Neuronal stem cell (in vitro differentiated cells): Measurements from ENCODE around the gene CACNG1.

Source experiments
- DNase-seq: peaks from one replicate; pipeline ENCODE4 v3.0.0-alpha.2; 2013; ENCODE audit warnings: low spot score
- H2AFZ ChIP-seq: one replicate; pipeline ENCODE4 v1.6.1; 2013; ENCODE audit warnings: mild to moderate bottlenecking, low read length, inconsistent platforms
- H2AK5ac ChIP-seq: 2 replicates; pipeline ENCODE4 v1.6.1; 2013; ENCODE audit warnings: low read depth, mild to moderate bottlenecking, inconsistent platforms, low read length, moderate library complexity, mixed read lengths
- H2BK120ac ChIP-seq: 2 replicates; pipeline ENCODE4 v1.6.1; 2013; ENCODE audit warnings: low read depth, mild to moderate bottlenecking, inconsistent platforms, low read length, moderate library complexity, mixed read lengths
- H2BK12ac ChIP-seq: one replicate; pipeline ENCODE4 v1.6.1; 2013; ENCODE audit warnings: low read length, inconsistent platforms
- H2BK15ac ChIP-seq: 2 replicates; pipeline ENCODE4 v1.6.1; 2013; ENCODE audit warnings: mild to moderate bottlenecking, low read length, inconsistent platforms, mixed read lengths
- H2BK5ac ChIP-seq: one replicate; pipeline ENCODE4 v1.6.1; 2013; ENCODE audit warnings: inconsistent platforms, mild to moderate bottlenecking, low read length, moderate library complexity
- H3K14ac ChIP-seq: one replicate; pipeline ENCODE4 v1.6.1; 2013; ENCODE audit warnings: low read length, inconsistent platforms
- H3K18ac ChIP-seq: 2 replicates; pipeline ENCODE4 v1.6.1; 2013; ENCODE audit warnings: low read length, inconsistent platforms
- H3K23ac ChIP-seq: 2 replicates; pipeline ENCODE4 v1.6.1; 2013; ENCODE audit warnings: low read depth, mild to moderate bottlenecking, mixed read lengths, low read length, inconsistent platforms; ENCODE audit not compliant: poor library complexity
- H3K27ac ChIP-seq: replicated peaks from 3 replicates; pipeline ENCODE4 v1.5.1; 2013; ENCODE audit warnings: low read length, inconsistent platforms
- H3K27me3 ChIP-seq, 3 experiments: 2 replicates each; pipeline ENCODE4 v1.6.1; 2013; ENCODE audit warnings: low read length in 3 of 3, mild to moderate bottlenecking in 2 of 3, inconsistent platforms in 1 of 3, low read depth in 1 of 3, mixed read lengths in 1 of 3, moderate library complexity in 1 of 3; ENCODE audit not compliant: control insufficient read depth in 3 of 3, insufficient read depth in 3 of 3
- H3K36me3 ChIP-seq, 2 donors: replicated peaks in 1 of 2; 2 replicates each; pipeline ENCODE4 v1.6.1; 2013; ENCODE audit warnings: low read length in 2 of 2; ENCODE audit not compliant: control insufficient read depth in 2 of 2, insufficient read depth in 2 of 2
- H3K4ac ChIP-seq: 2 replicates; pipeline ENCODE4 v1.6.1; 2013; ENCODE audit warnings: inconsistent platforms, mild to moderate bottlenecking, low read length, moderate library complexity
- H3K4me1 ChIP-seq, 2 donors: 1 replicate in 1 of 2; 2 replicates in 1 of 2; pipeline ENCODE4 v1.6.1; 2013; ENCODE audit warnings: low read length in 2 of 2, low read depth in 1 of 2; ENCODE audit not compliant: control insufficient read depth in 2 of 2, insufficient read depth in 1 of 2
- H3K4me2 ChIP-seq: one replicate; pipeline ENCODE4 v1.6.1; 2013; ENCODE audit warnings: mild to moderate bottlenecking, low read length, inconsistent platforms; ENCODE audit not compliant: insufficient read depth, poor library complexity, severe bottlenecking
- H3K4me3 ChIP-seq, 2 donors: 2 replicates each; pipeline ENCODE4 v1.5.1; 2013; ENCODE audit warnings: low read length in 2 of 2, mild to moderate bottlenecking in 2 of 2, inconsistent platforms in 1 of 2, moderate library complexity in 1 of 2
- H3K79me1 ChIP-seq: one replicate; pipeline ENCODE4 v1.6.1; 2013; ENCODE audit warnings: low read depth, mild to moderate bottlenecking, inconsistent platforms, low read length, moderate library complexity
- H3K9ac ChIP-seq: one replicate; pipeline ENCODE4 v1.6.1; 2013; ENCODE audit warnings: mild to moderate bottlenecking, low read depth, low read length, inconsistent platforms; ENCODE audit not compliant: poor library complexity
- H3K9me3 ChIP-seq, 2 donors: replicated peaks in 1 of 2; 2 replicates each; pipeline versions ENCODE3 to v1.6.1; 2013; ENCODE audit warnings: low read length in 2 of 2, mild to moderate bottlenecking in 2 of 2, inconsistent platforms in 1 of 2, low read depth in 1 of 2, mixed read lengths in 1 of 2, moderate library complexity in 1 of 2; ENCODE audit not compliant: control insufficient read depth in 2 of 2, insufficient read depth in 1 of 2
- H4K8ac ChIP-seq: one replicate; pipeline ENCODE4 v1.6.1; 2013; ENCODE audit warnings: low read depth, mild to moderate bottlenecking, inconsistent platforms, low read length, moderate library complexity
- H4K91ac ChIP-seq: one replicate; pipeline ENCODE4 v1.6.1; 2013; ENCODE audit warnings: low read length, low read depth, mild to moderate bottlenecking, inconsistent platforms; ENCODE audit not compliant: poor library complexity
- WGBS, 2 donors: extraction: QIAGEN DNeasy Blood & Tissue Kit; methylation state at CpG; one replicate each; pipeline ENCODE4 v1.1.7; 2013; ENCODE audit warnings: missing lambda C conversion rate in 2 of 2, mixed read lengths in 1 of 2; ENCODE audit not compliant: insufficient read length in 2 of 2, insufficient replicate concordance in 1 of 2; ENCODE audit errors: extremely low coverage in 2 of 2; 5-methylcytosine and 5-hydroxymethylcytosine counted together

Gene CACNG1

GRCh38 chr17:67056746-67057490 is 12.6 kb downstream of the CACNG1 start:
- Histone ChIP-seq H3K23ac (no peak overlapping the region), H3K36me3 (no peaks in the 10 kb centered on the region), H2BK120ac (no peak overlapping the region), H3K79me1 (peaks cover 3% of the 10 kb centered on the region), H3K14ac (no peak overlapping the region), H2BK5ac (no peak overlapping the region), H3K4ac (no peak overlapping the region), H3K4me2 (no peak overlapping the region), H4K8ac (no peak overlapping the region), H3K4me3 (no peak overlapping the region), H2BK12ac (no peak overlapping the region), H3K4me1 (peaks cover 0 to 3% of the 10 kb centered on the region in 2 donors), H3K27ac (no peak overlapping the region), H4K91ac (no peak overlapping the region), H3K27me3 (peaks cover 0 to 2% (median 0%) of the 10 kb centered on the region in 3 experiments), H2AFZ (no peak overlapping the region), H3K18ac (no peak overlapping the region), H3K9me3 (peaks cover 5 to 7% of the 10 kb centered on the region in 2 donors), H2BK15ac (no peak overlapping the region), H3K9ac (no peak overlapping the region), H2AK5ac (no peak overlapping the region)
- WGBS, 2 donors = no CpG with 5 or more reads among the region's 18 CpGs
- no peak for DNase-seq

GRCh38 chr17:67058036-67058435 is 13.7 kb downstream of the CACNG1 start:
- Histone ChIP-seq H3K9me3 (peaks cover 5 to 7% of the 10 kb centered on the region in 2 donors), H3K18ac (no peak overlapping the region), H2BK15ac (no peak overlapping the region), H2AK5ac (no peak overlapping the region), H3K9ac (no peak overlapping the region), H4K91ac (no peak overlapping the region), H2BK5ac (no peak overlapping the region), H2AFZ (no peak overlapping the region), H3K27ac (no peak overlapping the region), H3K36me3 (no peaks in the 10 kb centered on the region), H3K79me1 (peaks cover 3% of the 10 kb centered on the region), H3K23ac (no peak overlapping the region), H3K27me3 (peaks cover 0 to 2% (median 0%) of the 10 kb centered on the region in 3 experiments), H3K4me3 (no peak overlapping the region), H4K8ac (no peak overlapping the region), H3K14ac (no peak overlapping the region), H3K4ac (no peak overlapping the region), H3K4me2 (no peak overlapping the region), H2BK12ac (no peak overlapping the region), H3K4me1 (peaks cover 0 to 3% of the 10 kb centered on the region in 2 donors), H2BK120ac (no peak overlapping the region)
- DNase-seq = no peak
- no CpG with 5 or more reads among the region's 8 CpGs for WGBS, 2 donors

GRCh38 chr17:67059372-67059771 is 15.0 kb downstream of the CACNG1 start:
- H3K27me3 ChIP-seq = peaks cover 0 to 2% (median 0%) of the 10 kb centered on the region in 3 experiments
- no peak overlapping the region for H2BK120ac ChIP-seq
- no peak overlapping the region for H3K23ac ChIP-seq
- H2BK15ac ChIP-seq = peak overlapping the region; percentile 5
- H3K36me3 ChIP-seq = no peaks in the 10 kb centered on the region
- H3K4ac ChIP-seq = no peak overlapping the region
- H3K9me3 ChIP-seq = peaks cover 5 to 6% of the 10 kb centered on the region in 2 donors
- H3K9ac ChIP-seq = no peak overlapping the region
- H4K91ac ChIP-seq = no peak overlapping the region
- no peak overlapping the region for H3K4me2 ChIP-seq
- no CpG with 5 or more reads among the region's 6 CpGs for WGBS, 2 donors
- H2BK5ac ChIP-seq = no peak overlapping the region
- no peak overlapping the region for H2AFZ ChIP-seq
- H3K79me1 ChIP-seq = peaks cover 3% of the 10 kb centered on the region
- H3K14ac ChIP-seq = no peak overlapping the region
- H3K4me3 ChIP-seq = no peak overlapping the region
- H2AK5ac ChIP-seq = no peak overlapping the region
- DNase-seq = no peak
- no peak overlapping the region for H3K27ac ChIP-seq
- no peak overlapping the region for H4K8ac ChIP-seq
- peaks cover 0 to 3% of the 10 kb centered on the region in 2 donors for H3K4me1 ChIP-seq
- H2BK12ac ChIP-seq = no peak overlapping the region
- H3K18ac ChIP-seq = no peak overlapping the region

- Histone ChIP-seq H2BK120ac (no peak overlapping the region), H3K23ac (no peak overlapping the region), H4K91ac (no peak overlapping the region), H3K79me1 (no peaks in the 10 kb centered on the region), H3K36me3 (no peaks in the 10 kb centered on the region), H3K18ac (no peak overlapping the region), H3K4me1 (peaks cover 0 to 3% of the 10 kb centered on the region in 2 donors), H3K4me2 (no peak overlapping the region), H2BK15ac (no peak overlapping the region), H3K27me3 (no peaks in the 10 kb centered on the region), H2BK5ac (no peak overlapping the region), H2AK5ac (no peak overlapping the region), H3K27ac (no peak overlapping the region), H3K14ac (no peak overlapping the region), H3K4me3 (no peak overlapping the region), H2AFZ (no peak overlapping the region), H3K4ac (no peak overlapping the region), H3K9ac (no peak overlapping the region), H2BK12ac (no peak overlapping the region), H4K8ac (no peak overlapping the region), H3K9me3 (peaks cover 2 to 5% of the 10 kb centered on the region in 2 donors)
- DNase-seq = no peak
- WGBS, 2 donors = no CpG with 5 or more reads among the region's 6 CpGs
Measured at GRCh38 chr17:67063141-67063540, 18.8 kb downstream of the CACNG1 start.
